ENCODE data around the gene KHSRP. TPM values are rescaled to one million over a fixed set of nuclear protein-coding genes. Genes with fewer than 3 reads are reported as not detected.

KHSRP gene
- total RNA-seq, 1 donor from 2014 or later = 186 TPM

- Histone ChIP-seq H3K36me3 (peaks cover 12% of the 10 kb centered on the region), H3K27ac (peak overlapping the region; percentile 94), H3K27me3 (no peaks in the 10 kb centered on the region), H3K4me1 (no peaks in the 10 kb centered on the region), H3K4me3 (peak overlapping the region; percentile 86), H3K9me3 (no peaks in the 10 kb centered on the region)
- TF ChIP-seq, protein P1, sequence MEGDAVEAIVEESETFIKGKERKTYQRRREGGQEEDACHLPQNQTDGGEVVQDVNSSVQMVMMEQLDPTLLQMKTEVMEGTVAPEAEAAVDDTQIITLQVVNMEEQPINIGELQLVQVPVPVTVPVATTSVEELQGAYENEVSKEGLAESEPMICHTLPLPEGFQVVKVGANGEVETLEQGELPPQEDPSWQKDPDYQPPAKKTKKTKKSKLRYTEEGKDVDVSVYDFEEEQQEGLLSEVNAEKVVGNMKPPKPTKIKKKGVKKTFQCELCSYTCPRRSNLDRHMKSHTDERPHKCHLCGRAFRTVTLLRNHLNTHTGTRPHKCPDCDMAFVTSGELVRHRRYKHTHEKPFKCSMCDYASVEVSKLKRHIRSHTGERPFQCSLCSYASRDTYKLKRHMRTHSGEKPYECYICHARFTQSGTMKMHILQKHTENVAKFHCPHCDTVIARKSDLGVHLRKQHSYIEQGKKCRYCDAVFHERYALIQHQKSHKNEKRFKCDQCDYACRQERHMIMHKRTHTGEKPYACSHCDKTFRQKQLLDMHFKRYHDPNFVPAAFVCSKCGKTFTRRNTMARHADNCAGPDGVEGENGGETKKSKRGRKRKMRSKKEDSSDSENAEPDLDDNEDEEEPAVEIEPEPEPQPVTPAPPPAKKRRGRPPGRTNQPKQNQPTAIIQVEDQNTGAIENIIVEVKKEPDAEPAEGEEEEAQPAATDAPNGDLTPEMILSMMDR (IDR thresholded peaks at IDR 0.05) = no peak
- DNase-seq = peak; percentile 99
- intact Hi-C loops (cut with DNase I) = no loop called here
- peak; percentile 92 for ATAC-seq
Observed at GRCh38 chr19:6373096-6373812, 51.4 kb downstream of the KHSRP start.

DNA sequence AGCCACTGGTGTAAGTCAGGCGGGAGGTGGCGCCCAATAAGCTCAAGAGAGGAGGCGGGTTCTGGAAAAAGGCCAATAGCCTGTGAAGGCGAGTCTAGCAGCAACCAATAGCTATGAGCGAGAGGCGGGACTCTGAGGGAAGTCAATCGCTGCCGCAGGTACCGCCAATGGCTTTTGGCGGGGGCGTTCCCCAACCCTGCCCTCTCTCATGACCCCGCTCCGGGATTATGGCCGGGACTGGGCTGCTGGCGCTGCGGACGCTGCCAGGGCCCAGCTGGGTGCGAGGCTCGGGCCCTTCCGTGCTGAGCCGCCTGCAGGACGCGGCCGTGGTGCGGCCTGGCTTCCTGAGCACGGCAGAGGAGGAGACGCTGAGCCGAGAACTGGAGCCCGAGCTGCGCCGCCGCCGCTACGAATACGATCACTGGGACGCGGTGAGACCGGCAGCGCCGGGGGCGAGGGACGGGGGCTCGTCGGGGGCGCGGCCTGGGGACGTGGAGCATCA lies 52.0 kb downstream of the KHSRP start, which contains the start of gene ALKBH7:
Gene ALKBH7 (plus strand): TSS at position 201 of the 502 bp plus-strand sequence. CDS start 27 bp downstream, at position 228.
- TF ChIP-seq, protein P1 (IDR thresholded peaks at IDR 0.05) = peak; percentile 9
- peaks cover 18% of the 10 kb centered on the region for H3K36me3 ChIP-seq
- H3K4me3 ChIP-seq = peak within 1 kb of the TSS; percentile 86
- H3K27ac ChIP-seq = peak within 1 kb of the TSS; percentile 94
- H3K4me1 ChIP-seq = no peaks in the 10 kb centered on the region
- H3K27me3 ChIP-seq = no peaks in the 10 kb centered on the region
- intact Hi-C loops (cut with DNase I) = no loop called here
- ATAC-seq (peak; percentile 88), DNase-seq (peak; percentile 97)
- no peaks in the 10 kb centered on the region for H3K9me3 ChIP-seq

DNA sequence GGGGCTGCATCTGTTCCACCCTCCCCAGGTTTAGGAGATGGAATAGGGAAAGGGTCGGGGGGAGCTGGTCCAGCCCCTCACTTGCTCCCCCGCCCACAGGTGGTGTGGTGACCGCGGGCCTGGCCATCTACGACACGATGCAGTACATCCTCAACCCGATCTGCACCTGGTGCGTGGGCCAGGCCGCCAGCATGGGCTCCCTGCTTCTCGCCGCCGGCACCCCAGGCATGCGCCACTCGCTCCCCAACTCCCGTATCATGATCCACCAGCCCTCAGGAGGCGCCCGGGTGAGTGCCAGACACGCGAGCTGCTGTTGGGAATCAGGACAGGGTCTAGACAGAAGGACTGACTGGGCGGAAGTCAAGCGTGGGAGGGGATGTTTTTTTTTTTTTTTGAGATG lies 60.3 kb downstream of the KHSRP start:
- Histone ChIP-seq H3K27ac (no peak overlapping the region), H3K27me3 (no peaks in the 10 kb centered on the region), H3K4me3 (no peak overlapping the region), H3K9me3 (no peaks in the 10 kb centered on the region), H3K4me1 (peaks cover 15% of the 10 kb centered on the region), H3K36me3 (peaks cover 55% of the 10 kb centered on the region)
- intact Hi-C loops (cut with DNase I) = no loop called here
- DNase-seq (no peak), ATAC-seq (no peak)
- TF ChIP-seq, protein P1 (IDR thresholded peaks at IDR 0.05) = no peak

Small RNAs within 50 kb of the gene (microRNA-seq; reads per million reads assigned to microRNA genes)
- 1.2 reads per million for gene MIR3940 (ENCODE audit: borderline microRNAs expressed)
- not detected for gene MIR6790 (ENCODE audit: borderline microRNAs expressed)
- not detected for gene MIR6885 (ENCODE audit: borderline microRNAs expressed)

Other genes with a start within 250 kb of the KHSRP start
- 73.4 TPM for gene MLLT1, start 144.8 kb downstream of the KHSRP start, total RNA-seq
- gene ACER1, start 91.2 kb downstream of the KHSRP start, total RNA-seq = not detected
- gene CLPP, start 63.3 kb downstream of the KHSRP start, total RNA-seq = 57.7 TPM
- gene ALKBH7, start 52.0 kb downstream of the KHSRP start, total RNA-seq = 57.2 TPM
- gene PSPN, start 48.9 kb downstream of the KHSRP start, total RNA-seq = 1.7 TPM
- 47.4 TPM for gene GTF2F1, start 31.6 kb downstream of the KHSRP start, total RNA-seq
- not detected for gene SLC25A41, start 9.0 kb upstream of the KHSRP start, total RNA-seq
- gene SLC25A23, start 35.0 kb upstream of the KHSRP start, total RNA-seq = 51.4 TPM
- gene CRB3, start 39.5 kb upstream of the KHSRP start, total RNA-seq = 48.4 TPM
- 8.7 TPM for gene DENND1C, start 57.0 kb upstream of the KHSRP start, total RNA-seq
- 0.58 TPM for gene TUBB4A, start 77.5 kb upstream of the KHSRP start, total RNA-seq
- 7.4 TPM for gene TNFSF9, start 106.2 kb upstream of the KHSRP start, total RNA-seq
- 1.7 TPM for gene CD70, start 166.3 kb upstream of the KHSRP start, total RNA-seq
- gene TNFSF14, start 245.3 kb upstream of the KHSRP start, total RNA-seq = 4.4 TPM

Data from upper lobe of right lung (tissue), 1 donor.